HFFc6 (cell line): ENCODE measurements around the gene MYO15B. TPM values are rescaled to one million over a fixed set of nuclear protein-coding genes. Genes with fewer than 3 reads are reported as not detected.

Experiments used
- DNase-seq: peaks from one replicate; pipeline ENCODE4 v3.0.0-alpha.2; 2018
- H3K27ac Mint-ChIP-seq: 2 replicates; pipeline ENCODE4 v1.8.0; 2020; ENCODE audit warnings: mild to moderate bottlenecking, mixed read lengths
- H3K27me3 Mint-ChIP-seq: 2 replicates; pipeline ENCODE4 v1.8.0; 2021; ENCODE audit warnings: mild to moderate bottlenecking, moderate library complexity, mixed read lengths; ENCODE audit not compliant: insufficient read depth
- H3K36me3 Mint-ChIP-seq: 2 replicates; pipeline ENCODE4 v1.8.0; 2021; ENCODE audit warnings: low read depth, mixed read lengths
- H3K4me1 Mint-ChIP-seq: 2 replicates; pipeline ENCODE4 v1.8.0; 2020; ENCODE audit warnings: low read depth, mixed read lengths
- H3K4me3 Mint-ChIP-seq: 2 replicates; pipeline ENCODE4 v1.8.0; 2020; ENCODE audit warnings: mild to moderate bottlenecking, moderate library complexity, mixed read lengths
- H3K9me3 Mint-ChIP-seq: 2 replicates; pipeline ENCODE4 v1.8.0; 2020; ENCODE audit warnings: mild to moderate bottlenecking, mixed read lengths
- total RNA-seq, 6 experiments: library from RNA; stranded (reverse); fragmentation: NEBNext Ultra II Directional; extraction: Animal tissue kit (Norgen Biotek cat#: 25700); gene quantifications; 2 replicates in 1 of 6; 3 replicates in 5 of 6; pipeline ENCODE4 v1.2.3, GENCODE V29; 2021
- TF ChIP-seq, protein P1 (sequence below): fragments of 200-600 bp; sonication (generic); IDR thresholded peaks from 2 replicates; pipeline ENCODE4 v1.5.0; 2021; ENCODE audit warnings: antibody characterized with exemption, mild to moderate bottlenecking

Gene MYO15B
- total RNA-seq, 6 experiments from 2014 or later: 0.25 to 0.74 (median 0.41) TPM; not detected in 2

DNA sequence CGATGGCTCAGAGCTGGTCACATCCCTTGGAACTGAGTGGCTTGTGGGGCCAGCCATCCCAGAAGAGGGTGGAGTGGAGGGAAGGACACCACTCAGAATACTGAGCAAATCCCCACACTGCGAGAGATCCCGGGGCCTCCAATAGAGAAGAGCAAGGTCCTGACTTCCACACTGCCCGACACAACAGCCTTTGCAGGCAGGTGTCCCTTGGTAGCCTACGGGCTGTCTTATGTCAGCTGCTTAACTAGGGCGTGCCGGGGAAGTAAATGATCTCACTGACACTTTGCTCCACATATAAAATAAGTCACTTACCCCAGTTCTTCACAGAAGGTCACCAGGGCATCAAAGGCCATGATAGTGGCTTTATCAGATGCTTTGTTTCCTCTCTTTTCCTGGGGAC, 63.3 kb downstream of the MYO15B start:
- DNase-seq: no peak
- Mint-ChIP-seq H3K27ac (no peak overlapping the region), H3K9me3 (no peaks in the 10 kb centered on the region), H3K36me3 (no peaks in the 10 kb centered on the region), H3K4me1 (no peaks in the 10 kb centered on the region), H3K4me3 (no peak overlapping the region), H3K27me3 (no peaks in the 10 kb centered on the region; the same call in 1 of the 2 replicates)
- TF ChIP-seq, protein P1, sequence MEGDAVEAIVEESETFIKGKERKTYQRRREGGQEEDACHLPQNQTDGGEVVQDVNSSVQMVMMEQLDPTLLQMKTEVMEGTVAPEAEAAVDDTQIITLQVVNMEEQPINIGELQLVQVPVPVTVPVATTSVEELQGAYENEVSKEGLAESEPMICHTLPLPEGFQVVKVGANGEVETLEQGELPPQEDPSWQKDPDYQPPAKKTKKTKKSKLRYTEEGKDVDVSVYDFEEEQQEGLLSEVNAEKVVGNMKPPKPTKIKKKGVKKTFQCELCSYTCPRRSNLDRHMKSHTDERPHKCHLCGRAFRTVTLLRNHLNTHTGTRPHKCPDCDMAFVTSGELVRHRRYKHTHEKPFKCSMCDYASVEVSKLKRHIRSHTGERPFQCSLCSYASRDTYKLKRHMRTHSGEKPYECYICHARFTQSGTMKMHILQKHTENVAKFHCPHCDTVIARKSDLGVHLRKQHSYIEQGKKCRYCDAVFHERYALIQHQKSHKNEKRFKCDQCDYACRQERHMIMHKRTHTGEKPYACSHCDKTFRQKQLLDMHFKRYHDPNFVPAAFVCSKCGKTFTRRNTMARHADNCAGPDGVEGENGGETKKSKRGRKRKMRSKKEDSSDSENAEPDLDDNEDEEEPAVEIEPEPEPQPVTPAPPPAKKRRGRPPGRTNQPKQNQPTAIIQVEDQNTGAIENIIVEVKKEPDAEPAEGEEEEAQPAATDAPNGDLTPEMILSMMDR: no peak

DNA sequence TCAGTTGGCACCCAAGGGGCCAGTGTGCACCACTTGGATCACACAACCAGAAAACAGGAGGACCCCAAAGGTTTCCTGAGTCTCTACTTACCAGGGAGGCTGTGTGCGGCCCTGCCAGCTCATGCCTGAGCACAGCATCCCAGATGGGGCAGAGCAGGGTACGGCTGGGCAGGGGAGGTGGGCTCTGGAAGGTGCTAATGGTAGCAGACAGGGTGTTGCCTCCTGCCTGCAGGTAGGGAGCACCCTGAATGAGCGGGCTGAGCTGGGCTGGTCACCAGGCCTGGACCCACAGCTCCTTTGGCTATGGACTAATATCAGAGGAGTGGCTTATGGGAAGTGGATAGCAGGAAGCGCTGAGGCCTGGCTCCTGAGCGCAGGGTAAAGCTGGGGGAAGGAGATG, 64.7 kb downstream of the MYO15B start:
- DNase-seq: no peak
- Mint-ChIP-seq H3K27me3 (no peaks in the 10 kb centered on the region; the same call in 1 of the 2 replicates), H3K36me3 (0 out of 2 replicates have a peak, but pooled peaks cover 4% of the 10 kb centered on the region), H3K4me3 (no peak overlapping the region), H3K4me1 (no peaks in the 10 kb centered on the region), H3K27ac (no peak overlapping the region), H3K9me3 (no peaks in the 10 kb centered on the region)
- TF ChIP-seq, protein P1: no peak

DNA sequence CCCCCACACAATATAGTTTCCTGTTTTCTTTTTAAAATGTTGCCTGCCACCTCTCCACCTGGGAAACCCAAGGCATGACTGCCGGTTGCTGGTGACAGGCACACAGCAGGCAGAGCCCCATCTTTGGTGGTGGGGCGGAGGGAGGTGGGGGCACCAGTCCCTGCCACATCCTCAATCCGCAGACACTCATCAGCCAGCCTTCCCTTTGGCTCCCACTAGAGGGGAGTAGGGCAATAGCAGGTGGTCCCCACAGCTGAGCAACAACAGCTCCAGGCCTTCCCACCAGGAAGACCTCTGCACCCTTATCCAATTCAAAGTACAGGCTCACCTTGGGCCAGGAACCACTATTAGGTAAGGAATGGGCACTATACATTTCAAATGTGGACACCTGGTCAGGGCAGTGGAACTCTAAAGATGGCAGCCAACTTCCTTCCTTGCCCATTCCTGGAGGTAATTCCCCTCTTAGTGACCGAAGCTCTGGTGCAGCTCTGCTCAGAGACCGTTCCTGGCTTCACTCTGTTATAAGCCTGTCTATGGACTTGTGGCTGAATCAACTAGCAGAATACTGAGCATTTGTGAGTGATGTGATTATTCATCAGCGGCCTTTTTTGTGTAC, 65.4 kb downstream of the MYO15B start:
- no peaks in the 10 kb centered on the region for H3K9me3 Mint-ChIP-seq
- TF ChIP-seq, protein P1: peak; percentile 77
- H3K27ac Mint-ChIP-seq: no peak overlapping the region
- H3K36me3 Mint-ChIP-seq: peaks cover 4% of the 10 kb centered on the region; the same call in 1 of the 2 replicates
- H3K4me3 Mint-ChIP-seq: no peak overlapping the region
- DNase-seq: no peak
- H3K4me1 Mint-ChIP-seq: no peaks in the 10 kb centered on the region
- H3K27me3 Mint-ChIP-seq: no peaks in the 10 kb centered on the region

DNA sequence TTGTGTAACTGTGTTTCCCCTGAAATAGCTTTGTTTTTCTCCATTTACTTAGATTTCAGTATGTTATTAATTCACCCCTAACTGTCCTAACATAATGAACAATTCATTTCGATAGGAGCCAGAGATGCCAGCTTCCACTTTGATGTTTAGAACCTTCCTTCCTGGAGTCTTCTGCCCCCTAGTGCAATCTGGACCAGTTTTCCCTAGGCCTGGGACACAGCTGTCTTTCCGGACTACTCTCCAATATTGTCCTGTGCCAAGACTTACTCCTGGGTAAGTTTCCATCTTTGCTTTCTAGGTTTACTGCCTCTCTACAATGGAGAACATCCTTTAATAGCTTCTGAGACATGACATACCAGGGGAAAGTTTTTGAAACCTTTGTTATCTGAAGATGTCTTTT, 66.6 kb downstream of the MYO15B start:
- Mint-ChIP-seq H3K36me3 (peaks cover 4% of the 10 kb centered on the region; the same call in 1 of the 2 replicates), H3K27me3 (no peaks in the 10 kb centered on the region), H3K4me3 (no peak overlapping the region), H3K4me1 (no peaks in the 10 kb centered on the region), H3K9me3 (no peaks in the 10 kb centered on the region), H3K27ac (no peak overlapping the region)
- TF ChIP-seq, protein P1: peak; percentile 42
- DNase-seq: no peak

DNA sequence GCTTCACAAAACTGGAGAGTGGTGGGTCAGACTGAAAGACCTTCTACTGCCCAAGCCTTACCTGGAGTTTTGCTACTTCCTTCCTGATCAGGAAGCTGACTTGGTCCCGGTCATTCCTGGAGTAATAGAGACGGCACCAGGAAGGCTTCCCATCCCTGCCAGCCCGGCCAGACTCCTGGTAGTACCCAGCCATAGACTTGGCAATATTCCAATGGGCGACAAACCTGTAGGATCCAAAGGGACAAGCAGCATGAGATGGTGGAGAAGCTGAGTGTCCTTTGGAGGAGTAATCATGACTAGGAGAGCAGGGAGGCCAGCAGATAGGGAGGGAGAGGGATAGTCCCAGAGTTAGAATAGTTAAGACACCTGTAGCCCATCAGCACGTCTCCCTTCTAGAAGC, 70.6 kb downstream of the MYO15B start:
- DNase-seq: no peak
- H3K4me1 Mint-ChIP-seq: no peaks in the 10 kb centered on the region
- peaks cover 9% of the 10 kb centered on the region for H3K36me3 Mint-ChIP-seq
- no peaks in the 10 kb centered on the region; the same call in 1 of the 2 replicates for H3K27me3 Mint-ChIP-seq
- no peaks in the 10 kb centered on the region for H3K9me3 Mint-ChIP-seq
- no peak overlapping the region for H3K27ac Mint-ChIP-seq
- TF ChIP-seq, protein P1: no peak
- no peak overlapping the region for H3K4me3 Mint-ChIP-seq
